Measurements from ENCODE around the gene TMPRSS9. TPM values are rescaled to one million over a fixed set of nuclear protein-coding genes. Genes with fewer than 3 reads are reported as not detected.

Gene TMPRSS9
- total and polyA plus RNA-seq, 2 of the 13 experiments (the other 11 are each of a cell fraction or from before 2014, with no cell fraction given), result 2.5 to 5.2 TPM

DNA sequence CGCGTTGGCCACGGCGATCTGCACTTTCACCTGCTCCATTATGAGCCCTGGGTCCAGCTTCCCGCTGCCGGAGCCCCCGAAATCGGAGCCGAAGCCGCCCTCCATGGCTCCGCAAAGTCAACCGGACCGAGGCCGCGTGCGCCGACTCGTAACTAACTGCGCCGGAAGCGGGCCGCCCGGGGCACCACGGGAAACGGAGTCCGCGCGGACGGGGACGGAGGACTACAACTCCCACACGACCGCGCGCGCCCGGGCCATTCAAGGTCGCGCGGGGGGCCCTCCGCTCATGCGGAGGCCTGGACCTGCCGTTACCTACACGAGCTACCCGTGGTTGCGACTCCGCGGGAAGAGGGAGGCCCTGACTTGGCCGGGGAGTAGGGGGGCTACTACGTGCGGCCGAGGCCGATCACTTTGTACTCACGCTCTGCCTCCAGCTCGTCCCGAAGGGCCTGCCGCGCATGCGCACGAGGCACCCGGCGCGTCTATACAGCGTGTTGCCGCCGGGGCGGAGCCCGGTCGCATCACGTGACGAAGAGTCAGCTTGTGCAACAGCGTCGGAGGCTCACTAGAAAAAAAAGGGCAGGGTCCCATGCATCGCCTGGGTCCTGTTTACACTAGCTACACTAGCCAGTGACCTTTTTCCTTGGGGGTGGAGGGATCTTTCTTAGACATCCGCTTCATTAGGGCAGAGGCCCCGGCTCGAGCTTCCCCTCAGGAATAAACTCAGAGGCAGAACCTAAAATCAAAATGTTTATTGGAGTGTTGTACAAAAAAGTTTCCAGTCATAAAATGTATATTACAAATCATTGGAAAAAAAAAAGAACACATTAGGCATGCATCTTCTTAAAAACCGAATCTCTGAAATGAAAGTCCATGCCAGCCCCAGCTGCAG, 67.6 kb downstream of the TMPRSS9 start, which contains the start of gene TIMM13 (continued):
- TF ChIP-seq AFF4 (CRISPR knock-in tag; IDR thresholded peaks at IDR 0.05), result no peak
- no peak; the same call in 1 of the 2 replicates for TF ChIP-seq ZNF230 (CRISPR knock-in tag; IDR thresholded peaks at IDR 0.05)
- TF ChIP-seq, protein P1, sequence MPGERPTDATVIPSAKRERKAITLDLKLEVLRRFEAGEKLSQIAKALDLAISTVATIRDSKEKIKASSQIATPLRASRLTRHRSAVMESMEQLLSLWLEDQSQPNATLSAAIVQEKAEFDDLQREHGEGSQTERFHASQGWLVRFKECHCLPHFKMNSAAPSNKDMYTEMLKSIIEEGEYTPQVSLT (CRISPR knock-in tag; IDR thresholded peaks at IDR 0.05; ENCODE audit: borderline replicate concordance, low read depth), result no peak
- TF ChIP-seq TRIM24 (CRISPR knock-in tag; IDR thresholded peaks at IDR 0.05), result no peak
- peak; percentile 52; the same call in 1 of the 2 replicates for TF ChIP-seq KLF12 (CRISPR knock-in tag; IDR thresholded peaks at IDR 0.05; ENCODE audit: borderline replicate concordance)
- 0 out of 2 replicates have a peak, but pooled peaks have one; percentile 30 for TF ChIP-seq ZNF513 (CRISPR knock-in tag; conservative IDR thresholded peaks at IDR 0.05)
- TF ChIP-seq ZNF281 (CRISPR knock-in tag; IDR thresholded peaks at IDR 0.05; ENCODE audit: borderline replicate concordance), result peak; percentile 64; the same call in 1 of the 2 replicates
- no peak for TF ChIP-seq GPBP1L1 (CRISPR knock-in tag; IDR thresholded peaks at IDR 0.05)
- 0 out of 2 replicates have a peak, but pooled peaks have one; percentile 77 for TF ChIP-seq IRX3 (CRISPR knock-in tag; IDR thresholded peaks at IDR 0.05; ENCODE audit: borderline replicate concordance, low read depth)
- no peak; the same call in 1 of the 2 replicates for TF ChIP-seq PCBP1 (IDR thresholded peaks at IDR 0.05; ENCODE audit: borderline replicate concordance, low read depth, low read length)
- peak; percentile 70; the same call in 1 of the 2 replicates for TF ChIP-seq MNT (IDR thresholded peaks at IDR 0.05)
- peak; percentile 73 for TF ChIP-seq BCL3 (CRISPR knock-in tag; IDR thresholded peaks at IDR 0.05)
- no peak for TF ChIP-seq ATAD3A (CRISPR knock-in tag; IDR thresholded peaks at IDR 0.05)
